ENCODE results near the gene WNT5B. TPM values are rescaled to one million over a fixed set of nuclear protein-coding genes. Genes with fewer than 3 reads are reported as not detected.

WNT5B gene
- total RNA-seq, 1 donor from 2014 or later, result 11.0 TPM

DNA sequence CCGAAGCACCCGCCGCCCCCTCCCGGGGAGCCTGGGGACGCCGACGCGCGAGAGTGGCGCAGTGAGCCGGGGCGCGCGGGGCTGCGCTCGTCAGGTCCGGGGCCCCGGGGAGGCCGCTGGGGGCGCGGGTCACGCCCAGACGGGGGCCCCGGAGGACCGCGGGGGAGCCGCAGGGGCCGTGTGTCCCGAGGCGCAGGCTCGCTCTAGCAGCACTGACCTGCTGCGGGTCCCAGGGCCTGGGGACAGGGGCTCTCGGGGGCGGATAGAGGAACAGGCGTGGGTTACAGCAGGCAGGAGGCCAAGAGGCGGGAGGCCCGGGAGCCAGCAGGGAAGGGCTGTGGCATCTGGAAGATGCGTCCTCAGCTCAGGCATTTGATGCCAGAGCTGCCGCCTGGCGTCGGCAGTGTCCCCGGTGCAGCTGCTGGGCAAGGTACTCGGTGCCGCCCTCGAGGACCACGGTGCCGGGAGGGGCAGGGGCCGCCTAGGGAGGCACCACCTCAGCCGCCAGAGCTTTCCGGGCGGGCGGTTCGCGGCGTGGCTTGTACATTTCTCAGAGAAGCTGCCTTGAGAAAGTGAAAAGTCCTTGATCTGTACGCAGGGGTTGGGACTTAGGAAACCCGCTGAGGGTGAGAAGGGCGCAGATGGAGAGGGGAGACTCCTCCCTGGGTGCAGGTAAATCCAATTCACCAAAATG, 1.2 kb downstream of the WNT5B start:
- no peak for DNase-seq (ENCODE audit: low read depth)

DNA sequence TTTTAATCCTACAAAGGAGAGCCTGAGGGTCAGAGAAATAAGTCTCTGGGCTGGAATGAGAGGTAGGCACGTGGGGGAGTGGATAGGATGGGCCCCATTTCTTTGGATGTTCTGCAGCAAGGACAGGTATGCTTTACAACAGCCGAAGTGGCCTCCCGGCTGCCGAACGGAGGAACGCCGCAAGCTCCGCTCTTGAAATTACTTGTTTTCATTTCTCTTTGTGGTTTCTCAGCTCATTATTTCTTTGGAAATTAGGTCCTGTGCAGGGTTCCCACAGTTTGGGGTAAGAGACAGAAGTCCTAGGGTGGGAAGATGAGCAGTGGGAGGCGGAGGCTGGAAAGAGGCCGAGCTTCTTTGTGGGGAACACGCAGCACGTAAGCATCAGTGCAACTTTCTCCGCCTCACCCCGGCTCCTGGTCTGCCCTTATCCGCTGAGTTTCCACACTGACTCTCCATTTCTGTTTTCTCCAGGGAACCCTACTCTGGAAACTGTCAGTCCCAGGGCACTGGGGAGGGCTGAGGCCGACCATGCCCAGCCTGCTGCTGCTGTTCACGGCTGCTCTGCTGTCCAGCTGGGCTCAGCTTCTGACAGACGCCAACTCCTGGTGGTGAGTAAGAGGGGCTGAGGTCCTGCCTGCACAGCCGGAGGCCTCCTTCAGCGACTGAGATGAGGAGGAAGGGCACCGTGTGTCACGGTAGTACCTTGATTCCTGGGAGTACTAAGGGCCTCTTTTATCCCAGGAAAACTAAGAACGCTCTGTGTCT, 2.0 kb downstream of the WNT5B start:
- no peak for DNase-seq (ENCODE audit: low read depth)

DNA sequence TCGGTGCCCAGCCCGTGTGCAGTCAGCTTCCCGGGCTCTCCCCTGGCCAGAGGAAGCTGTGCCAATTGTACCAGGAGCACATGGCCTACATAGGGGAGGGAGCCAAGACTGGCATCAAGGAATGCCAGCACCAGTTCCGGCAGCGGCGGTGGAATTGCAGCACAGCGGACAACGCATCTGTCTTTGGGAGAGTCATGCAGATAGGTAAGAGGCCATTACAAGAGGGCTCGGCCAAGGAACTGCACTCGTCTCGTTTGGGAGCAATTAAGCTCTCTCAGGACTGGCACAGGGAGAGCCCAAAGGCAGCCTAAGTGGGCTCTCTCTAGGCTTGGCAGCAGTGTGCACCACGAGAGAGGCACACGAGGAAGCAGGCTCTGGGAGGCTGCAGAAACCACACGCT, 3.7 kb downstream of the WNT5B start:
- DNase-seq (ENCODE audit: low read depth), result no peak

DNA sequence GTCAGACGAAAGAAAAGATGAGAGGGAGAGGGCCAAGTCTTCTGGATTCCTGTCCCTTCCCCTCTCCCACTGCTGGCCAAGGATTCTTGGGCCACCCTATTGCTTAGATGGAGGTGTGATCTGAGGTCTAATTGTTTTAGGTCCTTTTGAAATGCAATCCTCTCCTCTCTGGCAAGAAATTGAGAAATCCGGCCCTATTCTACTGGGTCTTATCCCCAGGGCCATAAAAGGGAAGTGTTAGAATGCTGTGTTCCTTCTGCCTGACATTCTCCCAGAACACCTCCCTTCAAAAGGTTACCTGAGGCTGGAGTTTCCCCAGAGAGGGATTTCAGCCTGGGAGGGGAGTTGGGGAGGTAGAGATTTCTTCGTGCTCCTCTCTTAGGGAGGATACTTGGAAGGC, 4.4 kb downstream of the WNT5B start:
- DNase-seq (ENCODE audit: low read depth), result no peak

- DNase-seq (ENCODE audit: low read depth), result no peak
Observed at GRCh38 chr12:1634149-1634548, 5.1 kb downstream of the WNT5B start.

- peak; percentile 46 for DNase-seq (ENCODE audit: low read depth)
Observed at GRCh38 chr12:1634590-1635191, 5.7 kb downstream of the WNT5B start.

- DNase-seq (ENCODE audit: low read depth), result no peak
Observed at GRCh38 chr12:1635301-1636095, 6.5 kb downstream of the WNT5B start.

DNA sequence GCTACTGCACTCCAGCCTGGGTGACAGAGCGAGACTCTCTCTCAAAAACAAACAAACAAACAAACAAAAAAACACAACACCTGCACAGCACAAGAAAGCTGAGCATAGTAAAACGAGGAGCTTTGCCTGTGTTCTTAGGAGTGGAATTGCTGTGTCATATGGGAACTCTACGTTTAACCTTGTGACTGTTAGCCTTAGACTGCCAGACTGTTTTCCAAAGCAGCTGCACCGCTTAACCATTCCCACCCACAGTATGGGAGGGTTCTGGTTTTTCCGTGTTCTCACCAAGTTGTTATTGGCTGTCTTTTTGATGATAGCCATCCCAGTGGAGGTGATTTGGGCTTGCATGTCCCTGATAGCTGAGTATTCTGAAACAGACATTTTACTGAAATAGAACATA, 9.2 kb downstream of the WNT5B start:
- DNase-seq (ENCODE audit: low read depth), result no peak

DNA sequence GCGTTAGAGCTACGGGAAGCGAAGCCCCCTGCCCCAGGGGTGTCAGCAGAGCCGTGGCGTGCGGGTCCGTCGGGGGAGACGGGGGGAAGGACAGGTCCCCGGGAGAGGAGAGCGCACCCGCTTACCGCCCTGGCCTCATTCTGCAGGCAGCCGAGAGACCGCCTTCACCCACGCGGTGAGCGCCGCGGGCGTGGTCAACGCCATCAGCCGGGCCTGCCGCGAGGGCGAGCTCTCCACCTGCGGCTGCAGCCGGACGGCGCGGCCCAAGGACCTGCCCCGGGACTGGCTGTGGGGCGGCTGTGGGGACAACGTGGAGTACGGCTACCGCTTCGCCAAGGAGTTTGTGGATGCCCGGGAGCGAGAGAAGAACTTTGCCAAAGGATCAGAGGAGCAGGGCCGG, 10.5 kb downstream of the WNT5B start:
- DNase-seq (ENCODE audit: low read depth), result no peak

DNA sequence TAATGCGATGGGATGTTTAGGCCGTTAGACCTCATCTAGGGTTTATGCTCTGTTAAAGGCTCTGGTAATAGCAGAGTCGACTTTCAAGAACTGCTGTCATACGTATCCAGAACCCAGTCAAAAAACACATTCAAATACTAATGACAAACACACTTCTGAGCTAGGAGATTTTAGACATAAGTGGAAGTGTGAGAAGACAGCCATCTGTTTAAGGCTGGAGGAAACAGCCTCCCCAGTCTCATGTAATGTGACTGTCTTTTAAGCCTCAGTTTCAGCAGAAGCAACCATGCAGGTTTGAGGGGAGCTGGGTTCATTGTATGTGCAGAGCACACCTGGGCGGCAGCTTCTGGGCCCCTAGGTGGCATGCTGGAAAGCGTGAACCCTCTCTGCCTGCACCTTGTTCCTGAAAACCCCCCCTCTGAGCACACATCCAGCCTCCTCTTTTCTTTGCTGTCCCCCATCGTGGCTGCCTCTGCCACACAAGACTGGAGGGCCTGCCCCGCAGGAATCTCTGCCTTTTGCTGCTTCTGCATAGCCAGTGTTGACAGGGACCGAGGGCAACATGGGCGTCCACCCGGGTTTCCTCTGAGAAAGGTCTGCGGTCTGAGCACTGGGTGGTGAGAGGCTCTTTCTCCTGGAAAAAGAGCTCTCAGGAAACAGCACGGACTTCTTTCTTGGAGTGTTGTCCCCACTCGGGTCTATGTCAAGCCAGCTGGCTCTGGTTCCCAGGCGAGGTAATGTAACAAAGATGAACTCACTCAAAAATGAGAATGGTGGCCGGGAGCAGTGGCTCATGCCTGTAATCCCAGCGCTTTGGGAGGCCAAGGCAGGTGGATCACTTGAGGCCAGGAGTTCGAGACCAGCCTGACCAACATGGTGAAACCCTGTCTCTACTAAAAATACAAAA, 11.6 kb downstream of the WNT5B start:
- DNase-seq (ENCODE audit: low read depth), result no peak

GRCh38 chr12:1642513-1642912, 13.5 kb downstream of the WNT5B start:
- no peak for DNase-seq (ENCODE audit: low read depth)

- no peak for DNase-seq (ENCODE audit: low read depth)
Observed at GRCh38 chr12:1643043-1643442, 14.0 kb downstream of the WNT5B start.

DNA sequence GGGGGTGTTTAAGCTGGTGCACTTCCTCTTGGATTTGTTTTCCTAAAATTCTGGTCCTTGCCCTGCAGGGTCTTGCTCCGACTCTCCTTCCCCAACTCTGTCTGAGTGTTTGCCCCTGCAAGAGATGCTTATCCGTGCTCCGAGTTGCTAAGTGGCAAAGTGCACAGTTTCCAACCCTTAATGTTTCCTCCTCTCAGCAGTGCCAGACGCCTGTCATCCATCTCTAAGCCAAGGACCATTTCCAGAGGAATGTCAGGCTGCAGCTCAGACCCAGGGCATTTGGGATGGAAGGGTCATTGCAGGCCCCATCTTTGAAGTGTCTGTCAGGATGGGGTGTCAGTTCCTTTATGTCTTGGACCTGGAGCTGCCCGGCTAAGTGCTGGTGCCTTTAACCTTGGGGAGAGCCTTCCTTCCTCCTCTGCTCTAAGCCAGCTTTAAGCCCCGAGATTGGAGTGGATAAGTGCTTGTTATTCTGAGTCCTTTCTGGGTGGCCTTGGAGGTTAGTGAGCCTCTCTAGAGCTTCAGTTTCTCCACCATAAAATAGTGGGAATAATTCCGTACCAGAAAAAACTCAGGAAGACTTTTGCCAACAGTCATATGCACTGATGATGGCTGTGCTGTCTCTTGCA, 15.0 kb downstream of the WNT5B start:
- DNase-seq (ENCODE audit: low read depth), result no peak

DNA sequence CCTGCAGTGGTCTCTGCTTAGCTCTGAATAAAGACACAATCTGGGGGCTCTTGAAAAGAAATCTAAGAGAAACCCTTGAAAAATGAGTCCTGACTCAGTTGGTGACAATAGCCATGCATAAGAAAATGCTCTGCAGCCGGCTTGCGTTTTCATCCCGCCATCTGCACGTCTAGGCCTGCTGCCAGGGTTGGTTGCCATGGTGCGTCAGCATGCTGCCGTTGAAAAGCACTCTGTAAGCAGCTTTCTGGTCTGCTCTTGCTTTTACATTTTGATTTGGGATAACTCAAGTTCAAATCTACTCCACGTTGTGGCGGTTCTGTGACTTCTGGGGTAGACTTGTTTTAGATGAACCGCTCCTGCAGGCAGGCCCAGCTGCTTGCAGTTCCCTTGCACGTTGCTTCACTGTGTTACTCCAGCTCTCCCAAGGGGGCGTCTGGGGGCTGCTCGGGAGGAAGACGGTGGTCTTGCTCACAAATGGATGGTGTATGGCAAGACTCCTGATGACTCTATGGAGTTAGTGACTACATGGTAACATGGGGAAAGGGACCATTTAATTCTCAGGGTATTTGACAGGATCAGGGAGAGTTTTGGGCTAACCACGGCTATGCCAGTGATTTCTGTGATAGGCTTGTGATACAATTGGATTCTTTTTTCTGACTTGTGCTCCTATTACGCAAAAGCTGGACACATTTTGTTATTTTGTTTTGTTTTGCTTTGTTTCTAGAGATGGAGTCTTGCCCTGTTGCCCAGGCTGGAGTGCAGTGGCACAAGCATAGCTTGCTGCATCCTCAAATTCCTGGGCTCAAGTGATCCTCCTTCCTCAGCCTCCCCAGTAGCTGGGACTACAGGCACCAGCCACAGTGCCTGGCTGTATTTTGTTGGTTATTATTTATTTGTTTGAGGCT, 15.8 kb downstream of the WNT5B start:
- DNase-seq (ENCODE audit: low read depth), result peak; percentile 42

DNA sequence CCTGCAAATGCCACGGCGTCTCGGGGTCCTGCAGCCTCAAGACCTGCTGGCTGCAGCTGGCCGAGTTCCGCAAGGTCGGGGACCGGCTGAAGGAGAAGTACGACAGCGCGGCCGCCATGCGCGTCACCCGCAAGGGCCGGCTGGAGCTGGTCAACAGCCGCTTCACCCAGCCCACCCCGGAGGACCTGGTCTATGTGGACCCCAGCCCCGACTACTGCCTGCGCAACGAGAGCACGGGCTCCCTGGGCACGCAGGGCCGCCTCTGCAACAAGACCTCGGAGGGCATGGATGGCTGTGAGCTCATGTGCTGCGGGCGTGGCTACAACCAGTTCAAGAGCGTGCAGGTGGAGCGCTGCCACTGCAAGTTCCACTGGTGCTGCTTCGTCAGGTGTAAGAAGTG, 16.8 kb downstream of the WNT5B start:
- no peak for DNase-seq (ENCODE audit: low read depth)

DNA sequence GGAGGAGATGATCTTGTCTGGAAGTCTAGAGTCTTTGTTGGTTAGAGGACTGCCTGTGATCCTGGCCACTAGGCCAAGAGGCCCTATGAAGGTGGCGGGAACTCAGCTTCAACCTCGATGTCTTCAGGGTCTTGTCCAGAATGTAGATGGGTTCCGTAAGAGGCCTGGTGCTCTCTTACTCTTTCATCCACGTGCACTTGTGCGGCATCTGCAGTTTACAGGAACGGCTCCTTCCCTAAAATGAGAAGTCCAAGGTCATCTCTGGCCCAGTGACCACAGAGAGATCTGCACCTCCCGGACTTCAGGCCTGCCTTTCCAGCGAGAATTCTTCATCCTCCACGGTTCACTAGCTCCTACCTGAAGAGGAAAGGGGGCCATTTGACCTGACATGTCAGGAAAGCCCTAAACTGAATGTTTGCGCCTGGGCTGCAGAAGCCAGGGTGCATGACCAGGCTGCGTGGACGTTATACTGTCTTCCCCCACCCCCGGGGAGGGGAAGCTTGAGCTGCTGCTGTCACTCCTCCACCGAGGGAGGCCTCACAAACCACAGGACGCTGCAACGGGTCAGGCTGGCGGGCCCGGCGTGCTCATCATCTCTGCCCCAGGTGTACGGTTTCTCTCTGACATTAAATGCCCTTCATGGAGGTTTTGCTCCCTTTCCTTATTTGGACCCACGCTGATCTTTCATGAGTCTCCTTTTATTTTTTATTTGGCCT, 17.7 kb downstream of the WNT5B start:
- no peak for DNase-seq (ENCODE audit: low read depth)

GRCh38 chr12:1647285-1647669, 18.2 kb downstream of the WNT5B start:
- DNase-seq (ENCODE audit: low read depth), result no peak

- DNase-seq (ENCODE audit: low read depth), result no peak
Observed at GRCh38 chr12:1650260-1650977, 21.4 kb downstream of the WNT5B start.
